GM12872 (cell line): ENCODE results near the gene PDE7B.

Source experiments
- TF ChIP-seq, protein P1 (sequence below): IDR thresholded peaks from 3 replicates; pipeline ENCODE4 v1.5.1; 2011; ENCODE audit warnings: low read depth, mild to moderate bottlenecking, low read length, moderate library complexity; ENCODE audit not compliant: insufficient read depth

PDE7B gene

DNA sequence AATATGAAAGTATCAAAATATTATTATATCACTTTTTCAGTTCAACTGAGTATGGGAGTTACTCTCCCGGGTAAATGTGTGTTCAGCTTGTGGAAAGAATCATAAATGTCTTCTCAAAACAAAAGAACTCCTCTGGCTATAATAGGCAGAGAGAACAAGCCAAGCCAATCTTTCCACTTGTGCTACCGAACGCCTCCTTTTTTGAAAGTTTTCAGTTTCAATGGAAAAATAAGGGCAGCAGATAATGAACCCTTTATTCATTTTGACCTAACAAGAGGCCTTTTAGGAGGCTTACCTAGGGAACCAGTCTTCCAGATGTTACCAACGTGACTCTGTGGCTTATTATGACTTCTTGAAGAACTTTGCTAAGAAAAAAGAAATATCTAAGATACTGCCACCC is 67.5 kb downstream of the PDE7B start:
- TF ChIP-seq, protein P1, sequence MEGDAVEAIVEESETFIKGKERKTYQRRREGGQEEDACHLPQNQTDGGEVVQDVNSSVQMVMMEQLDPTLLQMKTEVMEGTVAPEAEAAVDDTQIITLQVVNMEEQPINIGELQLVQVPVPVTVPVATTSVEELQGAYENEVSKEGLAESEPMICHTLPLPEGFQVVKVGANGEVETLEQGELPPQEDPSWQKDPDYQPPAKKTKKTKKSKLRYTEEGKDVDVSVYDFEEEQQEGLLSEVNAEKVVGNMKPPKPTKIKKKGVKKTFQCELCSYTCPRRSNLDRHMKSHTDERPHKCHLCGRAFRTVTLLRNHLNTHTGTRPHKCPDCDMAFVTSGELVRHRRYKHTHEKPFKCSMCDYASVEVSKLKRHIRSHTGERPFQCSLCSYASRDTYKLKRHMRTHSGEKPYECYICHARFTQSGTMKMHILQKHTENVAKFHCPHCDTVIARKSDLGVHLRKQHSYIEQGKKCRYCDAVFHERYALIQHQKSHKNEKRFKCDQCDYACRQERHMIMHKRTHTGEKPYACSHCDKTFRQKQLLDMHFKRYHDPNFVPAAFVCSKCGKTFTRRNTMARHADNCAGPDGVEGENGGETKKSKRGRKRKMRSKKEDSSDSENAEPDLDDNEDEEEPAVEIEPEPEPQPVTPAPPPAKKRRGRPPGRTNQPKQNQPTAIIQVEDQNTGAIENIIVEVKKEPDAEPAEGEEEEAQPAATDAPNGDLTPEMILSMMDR, result no peak

DNA sequence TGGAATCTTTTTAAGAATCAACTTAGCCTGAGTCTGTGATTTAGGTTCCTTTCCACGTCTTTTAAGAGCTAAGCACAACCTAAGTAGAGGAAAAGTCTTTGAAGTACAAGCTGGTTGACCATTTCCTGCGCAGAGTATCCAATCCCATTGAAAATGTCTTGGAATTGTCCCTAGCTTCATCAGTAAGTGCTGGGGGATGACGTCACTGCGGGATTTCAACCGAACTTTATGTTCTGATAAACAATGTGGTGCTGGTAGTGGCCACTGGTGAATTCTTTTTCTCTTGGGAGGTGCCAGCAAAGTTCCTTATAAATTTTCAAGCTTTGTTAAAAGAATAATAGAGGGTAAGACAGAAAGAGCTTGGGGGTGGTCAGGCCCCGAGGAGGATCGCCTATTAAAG is 69.2 kb downstream of the PDE7B start:
- TF ChIP-seq, protein P1, result no peak

DNA sequence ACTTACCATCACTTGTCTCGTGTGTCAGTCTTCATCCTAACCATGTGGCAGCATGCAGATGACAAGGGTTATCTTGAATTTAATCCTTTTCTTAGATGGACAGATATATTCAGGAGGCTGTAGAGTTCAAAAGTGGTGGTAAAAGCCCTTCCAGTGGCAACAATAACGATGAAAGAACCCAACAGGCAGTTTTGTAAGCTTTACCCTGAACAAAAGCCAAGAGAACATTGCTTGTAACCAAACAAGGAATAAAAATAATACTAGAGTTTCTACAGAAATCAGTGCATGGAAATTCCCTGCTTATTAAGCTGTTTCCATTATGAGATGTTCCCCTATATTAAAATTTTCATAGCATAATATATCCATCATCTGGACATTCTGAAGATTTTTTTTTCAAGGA is 69.7 kb downstream of the PDE7B start:
- TF ChIP-seq, protein P1, result no peak

DNA sequence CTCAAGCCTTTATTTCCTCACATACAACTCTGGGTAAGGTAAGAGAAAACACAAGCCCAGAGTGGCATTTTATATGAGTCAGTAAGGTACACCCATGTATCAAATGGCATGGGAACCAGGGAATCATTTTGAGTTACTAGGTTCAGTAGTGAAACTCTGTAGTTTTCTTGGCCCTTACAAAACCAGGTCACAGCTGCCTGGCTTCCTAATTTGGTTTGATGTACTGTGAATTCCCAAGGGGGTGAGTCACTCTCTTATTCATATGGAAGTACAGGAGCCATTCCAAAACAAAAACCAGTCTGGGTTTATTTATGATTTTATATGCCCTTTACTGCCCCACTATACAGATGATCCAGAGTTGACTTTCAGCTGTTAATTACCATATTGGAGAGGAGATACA is 70.7 kb downstream of the PDE7B start:
- TF ChIP-seq, protein P1, result no peak

DNA sequence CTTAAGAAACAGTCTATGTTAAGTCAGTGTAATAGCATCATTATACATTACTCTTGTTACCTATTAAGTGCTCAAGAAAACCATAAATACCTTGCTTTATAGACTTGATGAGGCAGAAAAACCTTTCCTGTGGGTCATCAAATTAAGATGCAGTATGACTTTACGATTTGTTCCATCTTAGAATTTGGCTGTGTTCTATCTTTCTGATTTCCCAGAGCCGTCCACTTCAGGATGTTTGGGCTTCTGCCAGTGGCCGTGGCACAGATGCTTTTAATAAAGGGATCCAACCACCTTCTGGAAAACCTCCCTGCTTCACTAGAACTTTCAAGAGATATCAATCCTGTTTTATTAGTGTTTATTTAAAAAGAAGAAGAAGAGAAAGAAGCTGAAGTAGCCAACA is 71.2 kb downstream of the PDE7B start:
- TF ChIP-seq, protein P1, result no peak

DNA sequence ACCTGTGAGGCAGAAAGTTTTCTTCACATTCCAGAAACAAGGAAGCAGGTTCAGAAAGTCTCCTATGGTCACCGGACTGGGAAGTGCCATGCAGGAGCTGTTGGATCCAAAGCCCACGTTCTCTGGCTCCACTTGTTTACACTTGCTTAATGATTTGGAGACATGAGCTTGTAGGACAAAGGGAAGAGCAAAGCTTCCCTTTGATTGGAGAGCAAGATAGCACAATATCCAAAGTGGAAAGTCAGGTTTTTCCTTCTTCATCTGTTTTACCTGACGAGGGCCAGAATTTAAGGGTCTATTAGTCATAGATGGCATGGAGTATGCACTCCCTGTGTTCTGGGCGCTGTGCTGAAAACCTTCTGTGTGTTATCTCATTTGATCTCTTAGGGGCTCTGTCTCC is 81.2 kb downstream of the PDE7B start:
- TF ChIP-seq, protein P1, result no peak

DNA sequence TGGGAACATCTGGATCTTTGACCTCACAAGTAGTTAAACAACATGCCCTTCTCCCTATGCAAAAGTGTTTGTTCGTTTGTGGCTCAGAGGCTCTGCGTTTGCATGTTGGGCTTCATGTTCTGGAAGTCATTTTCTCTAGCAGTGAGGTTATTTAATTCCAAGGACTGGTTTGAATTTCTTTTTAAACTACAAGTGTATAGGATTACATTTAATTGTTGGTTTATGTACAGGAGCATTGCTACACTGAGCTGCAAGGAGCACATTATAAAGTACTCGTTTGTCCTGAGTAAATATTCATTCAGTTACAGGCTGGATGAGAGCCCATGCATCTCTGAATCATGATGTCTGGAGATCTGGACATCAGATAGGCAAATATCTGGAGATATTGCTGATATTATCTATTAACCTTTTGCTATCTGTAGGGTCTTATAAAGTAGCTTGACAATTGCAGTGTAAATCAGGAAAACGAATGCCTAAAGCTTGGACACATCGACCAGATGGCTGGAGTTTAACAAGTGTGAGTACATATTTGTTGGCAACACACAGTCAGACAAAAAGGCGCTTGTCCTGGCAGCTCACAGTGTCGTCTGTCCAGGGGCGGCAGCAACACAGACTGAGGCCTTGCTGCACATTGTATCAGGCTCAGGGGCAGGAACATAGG is 84.6 kb downstream of the PDE7B start:
- TF ChIP-seq, protein P1, result no peak
